Measurements from ENCODE around the gene MOB4.
"Not testable (repeated sequence)": the region's sequence is repeated elsewhere in the genome, so short reads cannot be mapped to it uniquely, and the experiment has no call there.

MOB4 gene

GRCh38 chr2:197551260-197551659, 35.4 kb downstream of the MOB4 start:
- H3K27ac Mint-ChIP-seq; H3K4me1 Mint-ChIP-seq; H3K4me3 Mint-ChIP-seq; DNase-seq (ENCODE audit: low spot score in 2 of 2); H3K9me3 Mint-ChIP-seq; ATAC-seq: not testable (repeated sequence)
- peaks cover 95% of the 10 kb centered on the region for H3K36me3 Mint-ChIP-seq

DNA sequence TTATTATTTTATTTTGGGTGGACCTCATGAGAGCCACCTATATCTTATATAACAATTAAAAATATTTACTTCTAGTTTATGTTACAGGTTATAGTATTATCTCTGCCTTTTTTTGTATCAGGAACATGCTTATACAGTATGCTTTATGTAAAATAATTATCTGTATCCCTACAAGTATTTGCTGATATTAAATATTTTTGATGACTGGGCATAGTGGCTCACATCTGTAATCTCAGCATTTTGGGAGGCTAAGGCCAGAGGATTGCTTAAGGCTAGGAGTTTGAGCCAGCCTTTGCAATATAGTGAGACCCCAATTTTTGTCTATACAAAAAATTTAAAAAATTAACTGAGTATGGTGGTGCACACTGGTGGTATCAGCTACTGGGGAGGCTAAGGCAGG, 39.6 kb downstream of the MOB4 start:
- Mint-ChIP-seq H3K9me3 (no peaks in the 10 kb centered on the region), H3K4me3 (no peak overlapping the region), H3K4me1 (no peaks in the 10 kb centered on the region), H3K27ac (peak overlapping the region; percentile 63), H3K36me3 (peaks cover 75% of the 10 kb centered on the region)
- no peak for DNase-seq (ENCODE audit: low spot score in 2 of 2)
- no peak for ATAC-seq

DNA sequence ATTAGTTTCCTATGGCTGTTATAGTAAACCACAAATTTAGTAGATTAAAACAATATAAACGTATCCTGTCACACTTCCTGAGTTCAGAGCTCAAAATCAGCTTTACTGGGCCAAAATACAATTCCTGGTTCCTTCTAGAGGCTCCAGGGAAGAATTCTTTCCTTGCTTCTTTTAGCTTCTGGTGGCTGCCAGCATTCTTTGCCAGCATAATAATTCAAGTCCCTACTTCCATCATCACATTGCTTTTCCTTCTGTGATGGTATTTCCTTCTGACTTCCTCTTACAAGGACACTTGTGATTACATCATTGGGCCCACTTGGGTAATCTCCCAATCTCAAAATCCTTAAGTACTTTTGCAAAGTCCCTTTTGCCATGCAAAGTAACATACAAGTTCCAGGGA, 40.6 kb downstream of the MOB4 start:
- H3K9me3 Mint-ChIP-seq, result no peaks in the 10 kb centered on the region
- no peak for DNase-seq (ENCODE audit: low spot score in 2 of 2)
- ATAC-seq, result no peak
- peak overlapping the region; percentile 63 for H3K27ac Mint-ChIP-seq
- peaks cover 75% of the 10 kb centered on the region for H3K36me3 Mint-ChIP-seq
- H3K4me3 Mint-ChIP-seq, result no peak overlapping the region
- no peaks in the 10 kb centered on the region for H3K4me1 Mint-ChIP-seq

DNA sequence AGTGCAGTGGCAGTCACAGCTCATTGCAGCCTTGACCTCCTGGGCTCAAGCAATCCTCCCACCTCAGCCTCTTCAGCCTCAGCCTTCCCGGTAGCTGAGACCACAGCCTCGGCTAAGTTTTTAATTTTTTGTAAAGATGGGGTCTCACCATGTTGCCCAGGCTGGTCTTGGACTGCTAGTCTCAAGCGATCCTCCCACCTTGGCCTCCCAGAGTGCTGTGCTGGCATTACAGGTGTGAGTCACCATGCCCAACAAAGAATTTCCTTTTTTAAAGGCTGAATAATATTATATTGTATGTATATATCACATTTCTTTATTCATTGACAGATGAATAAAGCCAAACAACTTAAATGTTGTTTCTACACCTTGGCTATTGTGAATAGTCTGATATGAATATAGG, 42.5 kb downstream of the MOB4 start:
- no peak overlapping the region for H3K27ac Mint-ChIP-seq
- no peaks in the 10 kb centered on the region for H3K4me1 Mint-ChIP-seq
- no peak overlapping the region for H3K4me3 Mint-ChIP-seq
- H3K36me3 Mint-ChIP-seq, result peaks cover 67% of the 10 kb centered on the region
- H3K9me3 Mint-ChIP-seq, result no peaks in the 10 kb centered on the region
- no peak for ATAC-seq
- no peak for DNase-seq (ENCODE audit: low spot score in 2 of 2)

DNA sequence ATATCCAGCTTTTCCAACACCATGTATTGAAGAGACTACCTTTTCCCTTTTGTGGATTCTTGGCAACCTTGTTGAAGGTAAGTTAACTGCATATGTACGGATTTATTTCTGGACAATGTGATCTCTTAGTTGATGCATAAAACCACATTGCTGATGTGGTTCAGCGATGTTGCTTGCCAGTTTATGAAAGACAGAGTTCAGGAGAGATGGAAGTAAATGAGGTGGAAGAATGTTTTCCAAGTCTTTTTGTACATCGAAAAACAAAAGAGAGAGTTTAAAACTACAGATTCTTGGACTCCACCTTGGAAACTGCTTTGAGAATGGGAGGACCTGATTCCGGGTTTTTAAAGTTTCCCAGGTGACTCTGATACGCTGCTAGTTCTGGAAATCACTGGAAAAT, 43.8 kb downstream of the MOB4 start:
- no peaks in the 10 kb centered on the region for H3K4me1 Mint-ChIP-seq
- H3K36me3 Mint-ChIP-seq, result peaks cover 54% of the 10 kb centered on the region
- no peak for ATAC-seq
- no peaks in the 10 kb centered on the region for H3K9me3 Mint-ChIP-seq
- no peak overlapping the region for H3K27ac Mint-ChIP-seq
- no peak overlapping the region for H3K4me3 Mint-ChIP-seq
- DNase-seq (ENCODE audit: low spot score in 2 of 2), result no peak

GRCh38 chr2:197560146-197560665, 44.3 kb downstream of the MOB4 start:
- H3K27ac Mint-ChIP-seq, result no peak overlapping the region
- H3K4me1 Mint-ChIP-seq, result peaks cover 4% of the 10 kb centered on the region
- ATAC-seq, result no peak
- DNase-seq (ENCODE audit: low spot score in 2 of 2), result no peak
- H3K9me3 Mint-ChIP-seq, result no peaks in the 10 kb centered on the region
- no peak overlapping the region for H3K4me3 Mint-ChIP-seq
- peaks cover 49% of the 10 kb centered on the region for H3K36me3 Mint-ChIP-seq

GRCh38 chr2:197571627-197572271, 55.9 kb downstream of the MOB4 start:
- Mint-ChIP-seq H3K36me3 (peaks cover 10% of the 10 kb centered on the region), H3K27ac (no peak overlapping the region), H3K4me1 (no peaks in the 10 kb centered on the region), H3K9me3 (peaks cover 5% of the 10 kb centered on the region), H3K4me3 (no peak overlapping the region)
- no peak for ATAC-seq
- no peak for DNase-seq (ENCODE audit: low spot score in 2 of 2)

DNA sequence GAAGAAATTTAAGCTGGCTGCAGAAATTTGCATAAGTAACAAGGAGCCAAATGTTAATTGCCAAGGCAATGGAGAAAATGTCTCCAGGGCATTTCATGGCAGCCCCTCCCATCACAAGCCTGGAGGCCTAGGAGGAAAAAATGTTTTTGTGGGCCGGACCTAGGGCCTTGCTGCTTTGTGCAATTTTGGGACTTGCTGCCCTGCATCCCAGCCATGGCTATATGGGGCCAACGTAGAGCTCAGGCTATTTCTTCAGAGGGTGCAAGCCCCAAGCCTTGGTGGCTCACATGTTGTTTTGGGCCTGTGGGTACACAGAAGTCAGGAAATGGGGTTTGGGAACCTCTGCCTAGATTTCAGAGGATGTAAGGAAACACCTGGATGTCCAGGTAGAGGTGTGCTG, 57.7 kb downstream of the MOB4 start:
- ATAC-seq (no peak), DNase-seq (ENCODE audit: low spot score in 2 of 2) (no peak)
- Mint-ChIP-seq H3K4me3 (no peak overlapping the region), H3K36me3 (peaks cover 2% of the 10 kb centered on the region), H3K4me1 (no peaks in the 10 kb centered on the region), H3K27ac (no peak overlapping the region), H3K9me3 (peaks cover 5% of the 10 kb centered on the region)

DNA sequence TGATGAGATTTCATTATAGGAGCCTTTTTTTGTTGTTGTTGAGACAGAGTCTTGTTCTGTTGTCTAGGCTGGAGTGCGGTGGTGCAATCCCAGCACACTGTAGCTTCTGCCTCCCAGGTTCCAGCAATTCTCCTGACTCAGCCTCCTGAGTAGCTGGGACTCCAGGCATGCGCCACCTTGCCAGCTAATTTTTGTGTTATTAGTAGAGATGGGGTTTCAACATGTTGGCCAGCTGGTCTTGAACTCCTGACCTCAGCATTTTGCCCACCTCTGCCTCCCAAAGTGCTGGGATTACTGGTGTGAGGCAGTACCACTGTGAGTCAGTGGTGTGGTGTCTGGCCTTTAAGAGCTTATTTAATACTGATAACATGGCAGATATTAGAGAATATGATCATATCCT, 60.1 kb downstream of the MOB4 start:
- no peak for DNase-seq (ENCODE audit: low spot score in 2 of 2)
- no peak for ATAC-seq
- Mint-ChIP-seq H3K36me3 (no peaks in the 10 kb centered on the region), H3K4me3 (no peak overlapping the region), H3K27ac (no peak overlapping the region), H3K9me3 (peaks cover 5% of the 10 kb centered on the region), H3K4me1 (no peaks in the 10 kb centered on the region)

- H3K27ac Mint-ChIP-seq, result no peak overlapping the region
- H3K4me1 Mint-ChIP-seq, result no peaks in the 10 kb centered on the region
- H3K9me3 Mint-ChIP-seq, result peaks cover 5% of the 10 kb centered on the region
- H3K4me3 Mint-ChIP-seq, result no peak overlapping the region
- ATAC-seq (no peak), DNase-seq (ENCODE audit: low spot score in 2 of 2) (no peak)
- no peaks in the 10 kb centered on the region for H3K36me3 Mint-ChIP-seq
Measured at GRCh38 chr2:197576631-197577030, 60.8 kb downstream of the MOB4 start.

GRCh38 chr2:197577446-197577845, 61.6 kb downstream of the MOB4 start:
- H3K9me3 Mint-ChIP-seq, result peaks cover 5% of the 10 kb centered on the region
- no peak for DNase-seq (ENCODE audit: low spot score in 2 of 2)
- no peak overlapping the region for H3K27ac Mint-ChIP-seq
- H3K4me3 Mint-ChIP-seq, result no peak overlapping the region
- H3K4me1 Mint-ChIP-seq, result no peaks in the 10 kb centered on the region
- H3K36me3 Mint-ChIP-seq, result no peaks in the 10 kb centered on the region
- ATAC-seq, result no peak

DNA sequence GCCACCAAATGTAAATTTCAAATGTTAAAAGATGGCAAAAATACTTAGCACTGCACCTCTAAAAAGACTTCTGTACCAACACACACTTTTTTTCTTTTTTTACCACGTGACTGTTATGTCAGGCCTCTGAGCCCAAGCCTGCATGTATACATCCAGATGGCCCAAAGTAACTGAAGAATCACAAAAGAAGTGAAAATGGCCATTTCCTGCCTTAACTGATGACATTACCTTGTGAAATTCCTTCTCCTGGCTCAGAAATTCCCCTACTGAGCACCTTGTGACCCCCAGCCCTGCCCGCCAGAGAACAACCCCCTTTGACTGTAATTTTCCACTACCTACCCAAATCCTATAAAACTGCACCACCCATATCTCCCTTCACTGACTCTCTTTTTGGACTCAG, 62.4 kb downstream of the MOB4 start:
- not testable (repeated sequence) for DNase-seq (ENCODE audit: low spot score in 2 of 2); H3K4me1 Mint-ChIP-seq; H3K4me3 Mint-ChIP-seq; H3K27ac Mint-ChIP-seq; H3K36me3 Mint-ChIP-seq; H3K9me3 Mint-ChIP-seq; ATAC-seq

GRCh38 chr2:197580166-197580565, 64.3 kb downstream of the MOB4 start:
- ATAC-seq; DNase-seq (ENCODE audit: low spot score in 2 of 2); H3K9me3 Mint-ChIP-seq; H3K27ac Mint-ChIP-seq; H3K36me3 Mint-ChIP-seq; H3K4me1 Mint-ChIP-seq; H3K4me3 Mint-ChIP-seq: not testable (repeated sequence)

GRCh38 chr2:197587255-197587654, 71.4 kb downstream of the MOB4 start:
- not testable (repeated sequence) for H3K36me3 Mint-ChIP-seq; H3K9me3 Mint-ChIP-seq; H3K4me3 Mint-ChIP-seq; ATAC-seq; H3K27ac Mint-ChIP-seq; H3K4me1 Mint-ChIP-seq; DNase-seq (ENCODE audit: low spot score in 2 of 2)

GRCh38 chr2:197591339-197592072, 75.6 kb downstream of the MOB4 start:
- ATAC-seq, result no peak

DNA sequence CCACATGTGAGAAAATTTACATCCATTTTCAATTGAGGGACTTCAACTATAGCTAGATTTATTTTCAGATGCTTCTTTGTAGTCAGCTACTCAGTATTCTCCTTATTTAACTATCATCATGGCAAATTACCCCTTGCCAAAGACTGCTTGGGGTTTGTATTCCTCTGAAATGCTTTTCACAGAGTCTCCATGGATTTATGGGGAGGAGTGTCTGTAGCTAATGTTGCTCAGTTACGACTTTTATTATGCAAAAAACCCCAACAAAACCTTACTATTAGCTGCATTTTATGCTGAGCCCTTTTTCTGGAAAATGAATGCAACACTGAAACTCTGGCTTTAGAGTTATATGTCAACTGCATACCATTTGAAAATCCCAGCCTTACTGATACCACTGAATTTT, 80.9 kb downstream of the MOB4 start:
- ATAC-seq, result no peak

More at GRCh38 chr2:197591339-197592072, 75.6 kb downstream of the MOB4 start:
- Mint-ChIP-seq H3K36me3 (no peaks in the 10 kb centered on the region), H3K9me3 (no peaks in the 10 kb centered on the region), H3K4me3 (no peak overlapping the region), H3K27ac (no peak overlapping the region), H3K4me1 (no peaks in the 10 kb centered on the region)
- DNase-seq (ENCODE audit: low spot score in 2 of 2), result no peak

More for the DNA sequence above, 80.9 kb downstream of the MOB4 start:
- Mint-ChIP-seq H3K36me3 (no peaks in the 10 kb centered on the region), H3K9me3 (no peaks in the 10 kb centered on the region), H3K4me1 (peaks cover 6% of the 10 kb centered on the region), H3K4me3 (no peak overlapping the region), H3K27ac (no peak overlapping the region)
- no peak for DNase-seq (ENCODE audit: low spot score in 2 of 2)
